GM18858 (cell line): ENCODE results near the gene CSHL1.

Source experiments
- ATAC-seq: cut with Tn5 transposase; IDR thresholded peaks from one replicate; pipeline ENCODE4 v1.9.1; 2021; ENCODE audit not compliant: unreplicated experiment

Gene CSHL1

GRCh38 chr17:63911041-63911635 is at the start of gene CSHL1:
TSS of gene CSHL1 (minus strand) at chr17:63911258. CDS start at chr17:63911196, 62 bp downstream.
- no peak for ATAC-seq

GRCh38 chr17:63960430-63960829 is 49.4 kb upstream of the CSHL1 start:
- no peak for ATAC-seq

GRCh38 chr17:63960006-63960405 is 48.9 kb upstream of the CSHL1 start:
- ATAC-seq: no peak

DNA sequence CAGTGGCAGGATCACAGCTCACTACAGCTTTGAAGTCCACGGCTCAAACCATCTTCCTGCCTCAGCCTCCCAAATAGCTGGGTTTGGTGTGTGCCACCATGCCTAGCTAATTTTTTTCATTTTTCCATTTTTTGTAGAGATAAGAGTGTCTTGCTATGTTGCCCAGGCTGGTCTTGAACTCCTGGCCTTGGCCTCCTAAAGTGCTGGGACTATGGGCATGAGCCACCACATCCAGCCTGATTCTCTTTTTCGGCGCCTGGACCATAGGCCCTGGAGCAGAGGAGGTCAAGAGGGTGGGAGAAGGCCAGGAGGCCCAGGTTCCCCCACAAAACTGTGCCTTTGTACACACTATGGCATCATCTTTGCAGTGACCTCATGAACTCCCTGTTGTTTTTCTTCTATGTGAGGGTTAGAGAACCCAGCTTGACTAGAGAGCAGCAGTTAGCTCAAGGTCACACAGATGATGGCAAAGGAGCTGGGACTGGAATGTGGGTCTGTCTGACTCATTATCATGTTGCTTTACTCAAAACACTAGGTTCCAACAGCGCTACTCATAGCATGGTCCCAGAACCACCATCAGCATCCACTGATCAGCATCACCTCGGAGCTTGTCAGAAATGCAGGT is 45.4 kb upstream of the CSHL1 start:
- ATAC-seq: no peak

- no peak for ATAC-seq
These were observed 44.7 kb upstream of the CSHL1 start for GRCh38 chr17:63955791-63956190.

DNA sequence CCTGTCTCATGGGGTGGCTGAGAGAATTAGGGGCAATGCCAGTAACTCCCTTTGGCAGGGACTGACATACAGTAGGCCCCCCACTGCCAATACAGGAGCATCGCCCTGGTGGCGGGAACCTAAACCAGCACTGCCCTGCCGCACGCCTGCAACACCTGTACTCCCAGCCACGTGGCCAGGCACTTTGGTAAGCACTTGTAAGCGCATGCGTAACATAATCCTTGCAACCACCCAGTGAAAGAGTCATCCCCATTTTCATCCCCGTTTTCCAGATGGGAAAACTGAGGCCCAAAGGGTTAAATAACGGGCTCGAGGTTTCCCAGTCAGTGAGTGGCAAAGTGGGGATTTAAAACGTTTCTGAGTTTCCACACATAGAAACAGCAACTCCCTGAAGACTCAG is 44.2 kb upstream of the CSHL1 start:
- no peak for ATAC-seq

DNA sequence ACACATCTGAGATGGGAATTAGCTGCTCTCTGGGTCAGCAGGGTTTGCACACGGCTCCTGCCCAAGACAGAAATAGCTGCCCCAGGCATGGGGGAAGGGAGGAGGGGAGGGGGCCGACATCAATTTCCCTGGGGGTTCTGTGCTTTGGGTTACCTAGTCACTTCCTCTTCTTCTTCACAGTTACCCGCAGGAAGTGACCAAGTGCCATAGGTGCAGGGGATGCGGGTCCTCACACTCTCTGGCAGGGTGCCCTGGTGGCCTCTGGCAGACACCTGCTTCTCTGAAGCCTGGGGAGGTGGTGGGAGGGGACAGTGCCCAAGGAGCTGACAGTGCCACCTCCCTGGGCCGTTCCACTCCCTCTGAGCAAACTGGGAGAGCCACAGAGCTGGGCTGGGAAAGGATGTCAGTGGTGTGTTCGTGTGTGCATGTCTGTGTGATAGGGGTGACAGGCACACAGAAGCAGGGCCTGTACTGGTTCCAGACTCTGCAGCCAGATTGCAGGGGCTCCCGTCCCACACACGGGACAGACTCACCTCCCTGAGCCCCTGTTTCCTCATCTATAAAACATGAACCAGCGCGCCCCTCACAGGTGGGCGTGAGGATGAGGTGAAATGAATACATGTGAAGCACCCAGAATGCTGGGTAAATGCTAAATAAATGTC is 43.5 kb upstream of the CSHL1 start:
- no peak for ATAC-seq

GRCh38 chr17:63950940-63951907 is 40.2 kb upstream of the CSHL1 start:
- no peak for ATAC-seq

DNA sequence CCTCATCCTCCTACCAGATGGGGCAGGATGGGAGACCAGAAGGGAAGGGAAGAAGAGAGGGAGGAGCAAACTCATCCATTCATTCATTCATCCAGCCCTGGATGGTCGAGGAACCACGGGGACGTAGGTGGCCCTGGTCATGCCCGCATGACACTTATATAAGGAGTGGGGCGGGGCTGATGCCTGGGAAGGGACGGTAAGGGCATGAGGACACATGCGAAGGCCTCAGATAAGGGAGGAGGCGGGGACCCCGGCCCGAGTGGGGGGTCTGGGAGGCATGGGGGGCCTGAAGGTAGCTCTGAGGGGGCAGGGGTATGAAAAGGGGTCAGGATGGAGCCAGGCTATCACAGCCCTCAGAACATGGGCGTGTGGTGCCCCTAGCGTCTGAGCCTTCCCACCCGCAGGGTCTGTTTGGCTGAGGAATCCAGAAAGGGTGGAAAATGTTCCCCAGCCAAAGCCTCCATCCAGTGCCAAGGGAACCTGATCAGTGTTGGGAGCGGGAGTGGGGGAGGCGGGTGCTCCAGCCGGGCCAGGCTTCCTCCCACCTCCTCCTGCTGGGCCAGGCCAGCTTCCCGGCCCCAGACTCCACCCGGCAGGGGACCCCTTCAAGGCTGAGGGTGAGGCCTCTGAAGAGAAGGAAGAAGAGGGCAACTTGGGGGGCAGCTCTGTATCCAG is 38.7 kb upstream of the CSHL1 start:
- no peak for ATAC-seq

DNA sequence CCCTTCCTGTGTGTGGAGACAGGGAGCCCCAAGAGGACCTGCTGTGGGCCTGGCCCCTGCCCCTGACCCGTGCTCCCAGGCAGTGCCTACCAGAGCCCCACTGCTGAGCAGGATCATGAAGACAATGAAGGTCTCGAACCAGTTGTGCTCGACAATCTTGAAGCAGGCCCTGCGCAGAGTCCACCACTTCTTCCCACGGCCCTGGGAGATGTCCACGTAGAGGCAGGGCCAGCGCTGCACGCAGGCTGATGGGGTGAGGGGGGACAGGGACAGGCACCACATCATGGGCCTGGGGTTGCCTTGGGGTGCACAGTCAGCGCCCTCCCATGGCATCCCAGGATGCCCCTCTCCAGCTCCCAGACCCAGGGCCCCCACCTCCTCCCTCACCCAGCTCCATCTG is 37.5 kb upstream of the CSHL1 start:
- ATAC-seq: no peak

DNA sequence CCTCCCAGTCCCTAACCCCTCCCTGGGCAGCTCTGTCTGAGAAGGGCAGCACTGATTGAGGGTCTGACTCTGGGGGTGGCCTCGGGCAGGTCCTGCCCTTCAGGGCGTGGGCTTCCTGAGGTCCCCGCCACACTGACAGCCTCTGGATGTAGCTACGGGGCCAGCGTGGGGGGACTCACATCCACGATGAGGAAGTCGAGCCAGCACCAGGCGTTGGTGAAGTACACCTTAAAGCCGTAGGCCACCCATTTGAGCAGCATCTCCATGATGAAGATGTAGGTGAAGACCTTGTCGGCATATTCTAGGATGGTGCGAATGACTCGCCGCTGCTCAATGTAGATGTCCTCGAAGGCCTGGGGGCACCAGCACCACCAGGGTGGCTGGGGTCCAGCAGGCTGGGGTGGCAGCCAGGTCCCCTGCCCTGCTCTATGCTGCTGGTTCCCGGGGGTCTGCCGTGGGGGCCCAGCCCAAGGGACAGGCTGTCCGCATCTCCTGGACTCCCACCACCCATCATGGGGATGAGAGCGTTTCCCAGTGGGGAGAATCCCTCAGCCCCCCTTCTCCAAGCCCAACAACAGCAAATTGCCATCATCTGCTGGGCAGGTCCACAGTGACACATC is 36.8 kb upstream of the CSHL1 start:
- ATAC-seq: no peak

- ATAC-seq: no peak
These were observed 35.6 kb upstream of the CSHL1 start for GRCh38 chr17:63946440-63947363.

DNA sequence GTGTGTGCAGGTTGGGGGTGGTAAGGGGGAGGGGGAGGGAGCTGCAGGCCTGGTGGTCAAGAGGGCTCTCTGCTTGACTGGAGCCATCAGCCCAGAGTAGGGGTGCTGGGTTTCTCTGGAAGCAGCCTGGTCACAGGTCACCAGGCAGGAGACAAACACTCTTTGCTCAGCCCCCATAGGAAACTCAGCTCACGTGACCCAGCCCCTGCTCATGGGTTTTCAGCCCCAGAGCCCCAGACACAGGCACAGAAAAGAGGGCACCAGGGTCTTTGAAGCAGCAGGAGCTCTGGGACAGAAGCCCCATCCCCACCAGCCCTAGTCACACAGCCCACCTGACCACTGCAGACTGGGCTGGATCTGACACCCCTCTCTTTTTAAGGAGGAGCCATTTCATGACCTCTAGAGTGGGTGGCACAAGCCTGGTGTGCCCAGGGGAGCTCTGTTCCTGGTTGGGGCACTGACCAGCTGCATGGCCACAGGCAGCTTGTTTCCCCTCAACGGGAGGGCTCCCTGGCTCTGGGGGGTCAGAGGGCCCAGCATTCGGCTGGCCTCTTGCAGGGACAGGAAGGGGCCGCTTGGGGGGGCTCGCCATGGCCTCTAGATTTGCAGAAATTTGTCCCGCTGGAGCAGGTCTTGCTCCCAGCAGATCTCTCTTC is 34.9 kb upstream of the CSHL1 start:
- no peak for ATAC-seq

GRCh38 chr17:63944736-63945499 is 33.9 kb upstream of the CSHL1 start:
- no peak for ATAC-seq

GRCh38 chr17:63943745-63944144 is 32.7 kb upstream of the CSHL1 start:
- no peak for ATAC-seq

DNA sequence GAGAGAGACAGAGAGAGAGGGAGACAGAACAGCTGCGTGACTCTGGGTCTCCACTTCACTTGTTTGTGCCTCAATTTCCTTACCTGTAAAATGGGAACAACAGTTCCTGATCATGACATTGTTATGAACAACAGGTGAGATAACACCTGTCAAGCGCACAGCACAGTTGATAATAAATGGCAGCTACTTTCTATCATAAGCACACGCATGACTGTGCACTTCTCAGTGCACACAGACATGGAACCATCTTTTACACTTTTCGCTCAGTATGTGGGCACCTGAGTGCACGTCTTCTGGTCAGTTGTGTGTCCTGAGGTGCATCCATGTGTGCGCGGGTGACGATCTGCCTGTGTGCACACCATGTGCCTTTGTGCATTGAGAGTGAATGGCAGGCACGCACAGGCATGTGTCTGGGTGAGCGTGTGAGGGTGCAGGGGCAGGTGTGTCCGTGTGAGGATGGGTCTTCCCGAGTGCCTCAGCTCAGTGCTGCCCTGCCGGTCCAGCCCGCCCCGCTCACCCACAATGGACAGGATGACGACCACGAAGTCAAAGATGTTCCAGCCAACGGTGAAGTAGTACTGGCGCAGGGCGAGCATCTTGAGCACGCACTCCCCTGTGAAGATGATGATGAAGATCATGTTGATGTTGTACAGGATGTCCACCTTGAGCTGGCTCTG is 31.4 kb upstream of the CSHL1 start:
- no peak for ATAC-seq

DNA sequence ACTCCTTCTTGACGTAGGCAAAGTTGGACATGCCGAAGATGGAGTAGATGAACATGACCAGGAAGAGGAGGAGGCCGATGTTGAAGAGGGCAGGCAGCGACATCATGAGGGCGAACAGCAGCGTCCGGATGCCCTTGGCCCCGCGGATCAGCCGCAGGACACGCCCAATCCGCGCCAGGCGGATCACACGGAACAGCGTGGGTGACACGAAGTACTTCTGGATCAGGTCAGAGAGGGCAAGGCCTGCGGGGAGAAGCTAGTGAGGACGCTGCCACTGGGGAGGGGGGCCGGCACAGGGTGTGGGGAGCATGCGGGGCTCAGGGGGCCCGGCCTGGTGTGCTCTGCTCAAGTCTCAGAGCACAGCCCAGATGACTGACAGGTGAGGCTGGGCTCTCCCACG is 30.7 kb upstream of the CSHL1 start:
- ATAC-seq: no peak

GRCh38 chr17:63941162-63941561 is 30.1 kb upstream of the CSHL1 start:
- no peak for ATAC-seq
